Measurements from ENCODE around the gene HAGH. TPM values are rescaled to one million over a fixed set of nuclear protein-coding genes. Genes with fewer than 3 reads are reported as not detected.

HAGH gene
- total RNA-seq, 6 experiments from 2014 or later: 77.9 to 161 (median 143) TPM

- Histone ChIP-seq H3K36me3 (no peaks in the 10 kb centered on the region), H3K4me3 (no peak overlapping the region), H3K27ac (no peak overlapping the region), H3K27me3 (no peaks in the 10 kb centered on the region), H3K9me3 (no peaks in the 10 kb centered on the region), H3K4me1 (peaks cover 0 to 55% (median 8%) of the 10 kb centered on the region in 4 donors)
- no peak for ATAC-seq
- no peak for DNase-seq
- intact Hi-C loops (cut with DNase I): no loop called here
- no peak for TF ChIP-seq CTCF (IDR thresholded peaks at IDR 0.05)
- TF ChIP-seq POLR2A (IDR thresholded peaks at IDR 0.05): no peak
- WGBS (ENCODE audit: insufficient coverage, low coverage, low lambda C conversion rate, missing lambda C conversion rate): 28% methylated on average over 8 of the region's 9 CpGs
These were observed 6.3 kb upstream of the HAGH start for GRCh38 chr16:1832838-1833454.

- ATAC-seq (no peak), DNase-seq (no peak)
- Histone ChIP-seq H3K4me3 (no peak overlapping the region), H3K27ac (peak overlapping the region in 1 of 3 donors; percentile 86), H3K4me1 (peaks cover 0 to 55% (median 8%) of the 10 kb centered on the region in 4 donors), H3K27me3 (no peaks in the 10 kb centered on the region), H3K36me3 (no peaks in the 10 kb centered on the region), H3K9me3 (no peaks in the 10 kb centered on the region)
- TF ChIP-seq CTCF (IDR thresholded peaks at IDR 0.05): no peak
- TF ChIP-seq POLR2A (IDR thresholded peaks at IDR 0.05): no peak
- intact Hi-C loops (cut with DNase I): no loop called here
- 69% methylated on average over 15 of the region's 19 CpGs for WGBS (ENCODE audit: insufficient coverage, low coverage, low lambda C conversion rate, missing lambda C conversion rate)
These were observed 4.8 kb upstream of the HAGH start for GRCh38 chr16:1831186-1832075.

GRCh38 chr16:1830213-1830612 lies 3.6 kb upstream of the HAGH start:
- peak; percentile 38 to 86 (median 78) for DNase-seq
- 25% methylated on average over 3 of the region's 3 CpGs for WGBS (ENCODE audit: insufficient coverage, low coverage, low lambda C conversion rate, missing lambda C conversion rate)
- peak overlapping the region; percentile 96 to 99 (median 98) for H3K4me3 ChIP-seq
- ATAC-seq: peak; percentile 15 to 57 (median 35)
- no peaks in the 10 kb centered on the region for H3K36me3 ChIP-seq
- peak overlapping the region in 2 of 3 donors; percentile 53 to 86 for H3K27ac ChIP-seq
- intact Hi-C loops (cut with DNase I): no loop called here
- no peaks in the 10 kb centered on the region for H3K27me3 ChIP-seq
- peaks cover 0 to 60% (median 8%) of the 10 kb centered on the region in 4 donors for H3K4me1 ChIP-seq
- no peaks in the 10 kb centered on the region for H3K9me3 ChIP-seq
- TF ChIP-seq CTCF (IDR thresholded peaks at IDR 0.05): no peak
- no peak for TF ChIP-seq POLR2A (IDR thresholded peaks at IDR 0.05)

- H3K4me1 ChIP-seq: peaks cover 0 to 67% (median 7%) of the 10 kb centered on the region in 4 donors
- DNase-seq: no peak
- H3K27me3 ChIP-seq: no peaks in the 10 kb centered on the region
- intact Hi-C loops (cut with DNase I): no loop called here
- WGBS (ENCODE audit: insufficient coverage, low coverage, low lambda C conversion rate, missing lambda C conversion rate): 28% methylated on average over 11 of the region's 11 CpGs
- peak in 3 of 4 donors; percentile 2 to 22 (median 11) for ATAC-seq
- H3K4me3 ChIP-seq: peak overlapping the region; percentile 96 to 99 (median 98)
- no peaks in the 10 kb centered on the region for H3K9me3 ChIP-seq
- H3K27ac ChIP-seq: peak overlapping the region; percentile 53 to 86 (median 80)
- H3K36me3 ChIP-seq: no peaks in the 10 kb centered on the region
- TF ChIP-seq POLR2A (IDR thresholded peaks at IDR 0.05): peak; percentile 22
- no peak for TF ChIP-seq CTCF (IDR thresholded peaks at IDR 0.05)
These were observed 2.2 kb upstream of the HAGH start for GRCh38 chr16:1828645-1829410.

Data from right lobe of liver (tissue), 6 donors.